Glutamatergic neuron (in vitro differentiated cells): Measurements from ENCODE around the gene NFATC2IP. TPM values are rescaled to one million over a fixed set of nuclear protein-coding genes. Genes with fewer than 3 reads are reported as not detected.

Source experiments
- DNase-seq: peaks from one replicate; pipeline ENCODE4 v3.0.0; 2022
- H3K27ac Mint-ChIP-seq: one replicate; pipeline ENCODE4 v1.8.0; 2020; ENCODE audit warnings: mild to moderate bottlenecking, mixed read lengths, inconsistent platforms; ENCODE audit not compliant: unreplicated experiment
- H3K27me3 Mint-ChIP-seq: one replicate; pipeline ENCODE4 v1.8.0; 2020; ENCODE audit warnings: mild to moderate bottlenecking, moderate library complexity, mixed read lengths, inconsistent platforms; ENCODE audit not compliant: unreplicated experiment
- H3K36me3 Mint-ChIP-seq: one replicate; pipeline ENCODE4 v1.8.0; 2020; ENCODE audit warnings: mild to moderate bottlenecking, mixed read lengths, inconsistent platforms; ENCODE audit not compliant: unreplicated experiment
- H3K4me1 Mint-ChIP-seq: one replicate; pipeline ENCODE4 v1.8.0; 2020; ENCODE audit warnings: mild to moderate bottlenecking, low read depth, mixed read lengths, inconsistent platforms; ENCODE audit not compliant: unreplicated experiment
- H3K4me3 Mint-ChIP-seq: one replicate; pipeline ENCODE4 v1.8.0; 2020; ENCODE audit warnings: mild to moderate bottlenecking, mixed read lengths, inconsistent platforms; ENCODE audit not compliant: unreplicated experiment
- H3K9me3 Mint-ChIP-seq: one replicate; pipeline ENCODE4 v1.8.0; 2020; ENCODE audit warnings: mild to moderate bottlenecking, moderate library complexity, mixed read lengths, inconsistent platforms; ENCODE audit not compliant: unreplicated experiment
- CTCF ChIP-seq: fragments of 200-600 bp; sonication (generic); IDR thresholded peaks from one replicate; pipeline ENCODE4 v1.5.0; 2021; ENCODE audit not compliant: partially characterized antibody, unreplicated experiment
- total RNA-seq: library from RNA; stranded (reverse); fragmentation: NEBNext Ultra II Directional; extraction: Animal tissue kit (Norgen Biotek cat#: 25700); gene quantifications from one replicate; pipeline ENCODE4 v1.2.1, GENCODE V29; 2021; ENCODE audit not compliant: unreplicated experiment

NFATC2IP gene
- total RNA-seq, 1 donor from 2014 or later: 59.6 TPM

- Mint-ChIP-seq H3K36me3 (no peaks in the 10 kb centered on the region), H3K27ac (no peak overlapping the region), H3K27me3 (peaks cover 7% of the 10 kb centered on the region), H3K9me3 (no peaks in the 10 kb centered on the region), H3K4me1 (no peaks in the 10 kb centered on the region), H3K4me3 (no peak overlapping the region)
- no peak for TF ChIP-seq CTCF
- no peak for DNase-seq
Observed at GRCh38 chr16:28904828-28905227, 45.9 kb upstream of the NFATC2IP start.

GRCh38 chr16:28905229-28905754, 45.4 kb upstream of the NFATC2IP start:
- no peaks in the 10 kb centered on the region for H3K9me3 Mint-ChIP-seq
- no peaks in the 10 kb centered on the region for H3K4me1 Mint-ChIP-seq
- H3K4me3 Mint-ChIP-seq: no peak overlapping the region
- DNase-seq: no peak
- no peak overlapping the region for H3K27ac Mint-ChIP-seq
- no peak for TF ChIP-seq CTCF
- peaks cover 7% of the 10 kb centered on the region for H3K27me3 Mint-ChIP-seq
- no peaks in the 10 kb centered on the region for H3K36me3 Mint-ChIP-seq

- TF ChIP-seq CTCF: no peak
- Mint-ChIP-seq H3K4me1 (no peaks in the 10 kb centered on the region), H3K27me3 (peaks cover 7% of the 10 kb centered on the region), H3K36me3 (no peaks in the 10 kb centered on the region), H3K4me3 (no peak overlapping the region), H3K9me3 (no peaks in the 10 kb centered on the region), H3K27ac (no peak overlapping the region)
- DNase-seq: no peak
Observed at GRCh38 chr16:28905800-28906372, 44.9 kb upstream of the NFATC2IP start.

GRCh38 chr16:28910086-28911031, 40.4 kb upstream of the NFATC2IP start:
- Mint-ChIP-seq H3K27ac (no peak overlapping the region), H3K4me1 (no peaks in the 10 kb centered on the region), H3K27me3 (peaks cover 2% of the 10 kb centered on the region), H3K36me3 (peaks cover 5% of the 10 kb centered on the region), H3K9me3 (no peaks in the 10 kb centered on the region), H3K4me3 (no peak overlapping the region)
- no peak for DNase-seq
- TF ChIP-seq CTCF: no peak

- peaks cover 2% of the 10 kb centered on the region for H3K27me3 Mint-ChIP-seq
- DNase-seq: no peak
- H3K4me1 Mint-ChIP-seq: no peaks in the 10 kb centered on the region
- no peak for TF ChIP-seq CTCF
- no peak overlapping the region for H3K4me3 Mint-ChIP-seq
- H3K27ac Mint-ChIP-seq: no peak overlapping the region
- peaks cover 11% of the 10 kb centered on the region for H3K36me3 Mint-ChIP-seq
- no peaks in the 10 kb centered on the region for H3K9me3 Mint-ChIP-seq
Observed at GRCh38 chr16:28912558-28912957, 38.2 kb upstream of the NFATC2IP start.
